K562 (cell line): ENCODE results near the gene ARF4. TPM values are rescaled to one million over a fixed set of nuclear protein-coding genes. Genes with fewer than 3 reads are reported as not detected.

ENCODE experiments used
- EGR1 ChIP-seq: fragments of 450-650 bp; conservative IDR thresholded peaks from 2 replicates; pipeline ENCODE4 v1.6.1; 2017; ENCODE audit warnings: mild to moderate bottlenecking
- EWSR1 ChIP-seq: fragments of 450-650 bp; IDR thresholded peaks from 2 replicates; pipeline ENCODE4 v1.6.1; 2018; ENCODE audit warnings: borderline replicate concordance, mild to moderate bottlenecking, low read depth, moderate library complexity; ENCODE audit not compliant: partially characterized antibody
- JUND ChIP-seq, 2 experiments: IDR thresholded peaks; 2 replicates in 1 of 2; 3 replicates in 1 of 2; pipeline ENCODE4 v1.6.1; 2011; ENCODE audit warnings: borderline replicate concordance in 2 of 2, low read depth in 2 of 2, low read length in 2 of 2, improper control_type of control experiment in 1 of 2, missing biosample characterization in 1 of 2, missing genetic modification characterization in 1 of 2, missing genetic modification reagents in 1 of 2
- MTA3 ChIP-seq: fragments of 450-650 bp; formaldehyde crosslinking; IDR thresholded peaks from 2 replicates; pipeline ENCODE4 v1.6.1; 2017; ENCODE audit warnings: mild to moderate bottlenecking, borderline replicate concordance
- PCBP1 ChIP-seq: fragments of 200-400 bp; formaldehyde crosslinking; IDR thresholded peaks from 2 replicates; pipeline ENCODE4 v1.6.1; 2018; ENCODE audit warnings: mild to moderate bottlenecking, low read depth, low read length; ENCODE audit not compliant: poor library complexity, severe bottlenecking
- POLR2A ChIP-seq: fragments of 450-650 bp; conservative IDR thresholded peaks from 2 replicates; pipeline ENCODE4 v1.6.1; 2016
- RAD21 ChIP-seq, 2 experiments: fragments of 250-450 bp in 1 of 2; fragments of 450-650 bp in 1 of 2; sonication (Bioruptor Pico) in 1 of 2; formaldehyde crosslinking in 1 of 2; IDR thresholded peaks in 1 of 2; conservative IDR thresholded peaks in 1 of 2; 2 replicates each; pipeline versions ENCODE4 v1.4.0 to v1.8.0; 2020 to 2022; ENCODE audit warnings: mild to moderate bottlenecking in 2 of 2, moderate library complexity in 1 of 2
- SLC30A9 ChIP-seq: fragments of 250-450 bp; sonication (Bioruptor Pico); IDR thresholded peaks from 2 replicates; pipeline ENCODE4 v1.8.0; 2022; ENCODE audit warnings: mild to moderate bottlenecking, moderate library complexity
- SMAD1 ChIP-seq: fragments of 150-350 bp; IDR thresholded peaks from 2 replicates; pipeline ENCODE4 v1.6.1; 2014; ENCODE audit warnings: low read length, low read depth; ENCODE audit not compliant: partially characterized antibody
- SMC3 ChIP-seq: conservative IDR thresholded peaks from 2 replicates; pipeline ENCODE4 v1.6.1; 2011; ENCODE audit warnings: low read depth, low read length, improper control_type of control experiment; ENCODE audit not compliant: insufficient read depth
- STAT5A ChIP-seq: IDR thresholded peaks from 2 replicates; pipeline ENCODE4 v1.6.1; 2012; ENCODE audit warnings: low read length, inconsistent platforms, borderline replicate concordance
- U2AF1 ChIP-seq: fragments of 200-400 bp; formaldehyde crosslinking; optimal IDR thresholded peaks from 2 replicates; pipeline ENCODE3; 2017; ENCODE audit warnings: mild to moderate bottlenecking, low read depth, low read length, moderate library complexity
- ZNF121 ChIP-seq: sonication (generic); formaldehyde crosslinking; conservative IDR thresholded peaks from 2 replicates; pipeline ENCODE4 v1.8.0; 2022; ENCODE audit warnings: missing genetic modification reagents
- ZNF165 ChIP-seq: fragments of 250-450 bp; sonication (Bioruptor Pico); IDR thresholded peaks from 2 replicates; pipeline ENCODE4 v1.4.0; 2020; ENCODE audit warnings: borderline replicate concordance
- ZNF232 ChIP-seq: sonication (generic); formaldehyde crosslinking; IDR thresholded peaks from 2 replicates; pipeline ENCODE4 v1.8.0; 2022; ENCODE audit warnings: mild to moderate bottlenecking, missing genetic modification reagents
- ZNF347 ChIP-seq: fragments of 450-650 bp; formaldehyde crosslinking; IDR thresholded peaks from 2 replicates; pipeline ENCODE4 v1.4.0; 2020; ENCODE audit warnings: low read depth, mild to moderate bottlenecking, moderate library complexity
- ZNF75A ChIP-seq: fragments of 450-650 bp; formaldehyde crosslinking; IDR thresholded peaks from 2 replicates; pipeline ENCODE4 v1.4.0; 2020; ENCODE audit warnings: mild to moderate bottlenecking
- ZNF830 ChIP-seq: fragments of 250-450 bp; sonication (Bioruptor Pico); IDR thresholded peaks from 2 replicates; pipeline ENCODE4 v1.5.0; 2021; ENCODE audit warnings: mild to moderate bottlenecking
- polyA plus RNA-seq, 8 experiments: library from polyadenylated mRNA; depleted of rRNA in 4 of 8; stranded (reverse) in 5 of 8; unstranded in 3 of 8; fragments of >200 nt; fragmentation: Nextera tagmentation in 2 of 8; fragmentation: Illumina TruSeq in 1 of 8; extraction: Ambion mirVana in 2 of 8; extraction: Trizol in 1 of 8; gene quantifications; 2 replicates each; pipeline versions ENCODE4 v1.2.1 to v1.2.3, GENCODE V29; 2011 to 2014; ENCODE audit warnings: inconsistent platforms in 1 of 8, missing spikeins in 1 of 8
- total RNA-seq, 7 experiments: library from RNA; depleted of rRNA in 6 of 7; stranded (reverse); fragments of >200 nt in 6 of 7; fragmentation: Illumina TruSeq in 2 of 7; extraction: Trizol in 2 of 7; gene quantifications; 2 replicates each; pipeline versions ENCODE4 v1.2.1 to v1.2.3, GENCODE V29; 2011 to 2021; ENCODE audit warnings: low replicate concordance in 1 of 7
- TF ChIP-seq, protein P1 (sequence below): sonication (generic); formaldehyde crosslinking; IDR thresholded peaks from 2 replicates; pipeline ENCODE4 v1.8.0; 2022; ENCODE audit warnings: mild to moderate bottlenecking, missing genetic modification reagents, borderline replicate concordance
- TF ChIP-seq, protein P2 (sequence below): fragments of 450-650 bp; IDR thresholded peaks from 2 replicates; pipeline ENCODE4 v1.6.1; 2018; ENCODE audit not compliant: partially characterized antibody
- TF ChIP-seq, protein P3 (sequence below): sonication (generic); formaldehyde crosslinking; IDR thresholded peaks from 2 replicates; pipeline ENCODE4 v1.5.0; 2020; ENCODE audit warnings: missing genetic modification reagents

Gene ARF4
- total and polyA plus RNA-seq, 9 of the 15 experiments (the other 6 are each of a cell fraction or from before 2014, with no cell fraction given) = 41.1 to 273 (median 83.8) TPM

DNA sequence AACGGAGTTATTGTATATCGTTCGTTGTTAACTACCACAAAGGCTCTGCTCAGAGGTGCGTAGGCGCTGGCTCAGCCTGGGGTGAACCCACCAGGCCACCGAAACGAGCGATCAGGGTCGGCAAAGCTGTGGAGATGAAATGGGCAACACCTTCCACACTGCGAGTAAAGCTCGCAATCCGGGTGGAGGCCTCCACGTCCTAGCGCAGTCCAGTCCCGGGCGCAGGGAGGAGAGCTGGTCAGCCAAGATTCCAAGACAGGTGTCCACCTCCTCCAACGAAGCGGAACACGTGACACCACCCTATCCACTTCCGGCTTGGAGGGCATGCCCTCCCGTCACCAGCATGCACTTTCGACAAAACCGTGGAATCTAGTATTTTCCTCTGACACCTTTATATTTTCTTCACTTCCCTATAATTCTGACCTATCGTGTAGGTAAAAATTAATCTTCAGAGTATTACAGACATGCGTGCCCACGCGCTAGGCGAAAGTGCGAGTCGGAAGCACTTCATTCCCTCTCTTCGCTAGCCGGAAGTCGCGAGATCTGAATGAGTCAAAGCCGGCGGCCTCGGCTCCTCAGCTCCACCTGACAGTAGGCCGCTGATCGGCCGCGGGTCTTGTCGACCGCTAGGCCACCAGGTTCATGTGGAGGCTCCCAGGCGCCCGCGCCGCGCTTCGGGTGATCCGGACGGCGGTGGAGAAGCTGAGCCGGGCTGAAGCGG is 41.2 kb downstream of the ARF4 start, which contains the start of gene PDE12 (continued):
- TF ChIP-seq SMC3 (no peak), SMAD1 (no peak), ZNF165 (no peak), EGR1 (peak; percentile 97), ZNF347 (CRISPR knock-in tag) (no peak), PCBP1 (no peak), U2AF1 (no peak), ZNF830 (CRISPR knock-in tag) (peak; percentile 43; the same call in 1 of the 2 replicates), JUND (IDR thresholded peaks at IDR 0.05; ENCODE audit: borderline replicate concordance, low read depth, low read length) (peak; percentile 70), JUND (tag; IDR thresholded peaks at IDR 0.05; ENCODE audit: borderline replicate concordance, low read depth, low read length) (peak; percentile 77; the same call in 2 of the 3 replicates), RAD21 (CRISPR knock-in tag; conservative IDR thresholded peaks at IDR 0.05 in 1 of 2, IDR thresholded peaks at IDR 0.05 in 1 of 2) (no peak), MTA3 (peak; percentile 28; the same call in 1 of the 2 replicates), SLC30A9 (CRISPR knock-in tag) (no peak), STAT5A (no peak; the same call in 1 of the 2 replicates), ZNF75A (CRISPR knock-in tag) (no peak), ZNF121 (CRISPR knock-in tag) (no peak), POLR2A (peak; percentile 93), ZNF232 (CRISPR knock-in tag) (0 out of 2 replicates have a peak, but pooled peaks have one; percentile 45), EWSR1 (no peak)
- TF ChIP-seq, protein P1, sequence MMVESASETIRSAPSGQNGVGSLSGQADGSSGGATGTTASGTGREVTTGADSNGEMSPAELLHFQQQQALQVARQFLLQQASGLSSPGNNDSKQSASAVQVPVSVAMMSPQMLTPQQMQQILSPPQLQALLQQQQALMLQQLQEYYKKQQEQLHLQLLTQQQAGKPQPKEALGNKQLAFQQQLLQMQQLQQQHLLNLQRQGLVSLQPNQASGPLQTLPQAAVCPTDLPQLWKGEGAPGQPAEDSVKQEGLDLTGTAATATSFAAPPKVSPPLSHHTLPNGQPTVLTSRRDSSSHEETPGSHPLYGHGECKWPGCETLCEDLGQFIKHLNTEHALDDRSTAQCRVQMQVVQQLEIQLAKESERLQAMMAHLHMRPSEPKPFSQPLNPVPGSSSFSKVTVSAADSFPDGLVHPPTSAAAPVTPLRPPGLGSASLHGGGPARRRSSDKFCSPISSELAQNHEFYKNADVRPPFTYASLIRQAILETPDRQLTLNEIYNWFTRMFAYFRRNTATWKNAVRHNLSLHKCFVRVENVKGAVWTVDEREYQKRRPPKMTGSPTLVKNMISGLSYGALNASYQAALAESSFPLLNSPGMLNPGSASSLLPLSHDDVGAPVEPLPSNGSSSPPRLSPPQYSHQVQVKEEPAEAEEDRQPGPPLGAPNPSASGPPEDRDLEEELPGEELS (CRISPR knock-in tag) = peak; percentile 75; the same call in 1 of the 2 replicates
- TF ChIP-seq, protein P2, sequence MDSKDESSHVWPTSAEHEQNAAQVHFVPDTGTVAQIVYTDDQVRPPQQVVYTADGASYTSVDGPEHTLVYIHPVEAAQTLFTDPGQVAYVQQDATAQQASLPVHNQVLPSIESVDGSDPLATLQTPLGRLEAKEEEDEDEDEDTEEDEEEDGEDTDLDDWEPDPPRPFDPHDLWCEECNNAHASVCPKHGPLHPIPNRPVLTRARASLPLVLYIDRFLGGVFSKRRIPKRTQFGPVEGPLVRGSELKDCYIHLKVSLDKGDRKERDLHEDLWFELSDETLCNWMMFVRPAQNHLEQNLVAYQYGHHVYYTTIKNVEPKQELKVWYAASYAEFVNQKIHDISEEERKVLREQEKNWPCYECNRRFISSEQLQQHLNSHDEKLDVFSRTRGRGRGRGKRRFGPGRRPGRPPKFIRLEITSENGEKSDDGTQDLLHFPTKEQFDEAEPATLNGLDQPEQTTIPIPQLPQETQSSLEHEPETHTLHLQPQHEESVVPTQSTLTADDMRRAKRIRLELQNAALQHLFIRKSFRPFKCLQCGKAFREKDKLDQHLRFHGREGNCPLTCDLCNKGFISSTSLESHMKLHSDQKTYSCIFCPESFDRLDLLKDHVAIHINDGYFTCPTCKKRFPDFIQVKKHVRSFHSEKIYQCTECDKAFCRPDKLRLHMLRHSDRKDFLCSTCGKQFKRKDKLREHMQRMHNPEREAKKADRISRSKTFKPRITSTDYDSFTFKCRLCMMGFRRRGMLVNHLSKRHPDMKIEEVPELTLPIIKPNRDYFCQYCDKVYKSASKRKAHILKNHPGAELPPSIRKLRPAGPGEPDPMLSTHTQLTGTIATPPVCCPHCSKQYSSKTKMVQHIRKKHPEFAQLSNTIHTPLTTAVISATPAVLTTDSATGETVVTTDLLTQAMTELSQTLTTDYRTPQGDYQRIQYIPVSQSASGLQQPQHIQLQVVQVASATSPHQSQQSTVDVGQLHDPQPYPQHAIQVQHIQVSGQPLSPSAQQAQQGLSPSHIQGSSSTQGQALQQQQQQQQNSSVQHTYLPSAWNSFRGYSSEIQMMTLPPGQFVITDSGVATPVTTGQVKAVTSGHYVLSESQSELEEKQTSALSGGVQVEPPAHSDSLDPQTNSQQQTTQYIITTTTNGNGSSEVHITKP = no peak
- TF ChIP-seq, protein P3, sequence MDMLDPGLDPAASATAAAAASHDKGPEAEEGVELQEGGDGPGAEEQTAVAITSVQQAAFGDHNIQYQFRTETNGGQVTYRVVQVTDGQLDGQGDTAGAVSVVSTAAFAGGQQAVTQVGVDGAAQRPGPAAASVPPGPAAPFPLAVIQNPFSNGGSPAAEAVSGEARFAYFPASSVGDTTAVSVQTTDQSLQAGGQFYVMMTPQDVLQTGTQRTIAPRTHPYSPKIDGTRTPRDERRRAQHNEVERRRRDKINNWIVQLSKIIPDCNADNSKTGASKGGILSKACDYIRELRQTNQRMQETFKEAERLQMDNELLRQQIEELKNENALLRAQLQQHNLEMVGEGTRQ (CRISPR knock-in tag) = peak; percentile 94
